CD4-positive, alpha-beta T cell treated with Interleukin-6 at 100 ng/mL for 8 hours (primary cell): ENCODE measurements around the gene DOCK9.

ENCODE experiments used
- DNase-seq: peaks from one replicate; pipeline ENCODE4 v3.0.0-alpha.2; 2020; ENCODE audit warnings: mixed read lengths, low spot score

DOCK9 gene

DNA sequence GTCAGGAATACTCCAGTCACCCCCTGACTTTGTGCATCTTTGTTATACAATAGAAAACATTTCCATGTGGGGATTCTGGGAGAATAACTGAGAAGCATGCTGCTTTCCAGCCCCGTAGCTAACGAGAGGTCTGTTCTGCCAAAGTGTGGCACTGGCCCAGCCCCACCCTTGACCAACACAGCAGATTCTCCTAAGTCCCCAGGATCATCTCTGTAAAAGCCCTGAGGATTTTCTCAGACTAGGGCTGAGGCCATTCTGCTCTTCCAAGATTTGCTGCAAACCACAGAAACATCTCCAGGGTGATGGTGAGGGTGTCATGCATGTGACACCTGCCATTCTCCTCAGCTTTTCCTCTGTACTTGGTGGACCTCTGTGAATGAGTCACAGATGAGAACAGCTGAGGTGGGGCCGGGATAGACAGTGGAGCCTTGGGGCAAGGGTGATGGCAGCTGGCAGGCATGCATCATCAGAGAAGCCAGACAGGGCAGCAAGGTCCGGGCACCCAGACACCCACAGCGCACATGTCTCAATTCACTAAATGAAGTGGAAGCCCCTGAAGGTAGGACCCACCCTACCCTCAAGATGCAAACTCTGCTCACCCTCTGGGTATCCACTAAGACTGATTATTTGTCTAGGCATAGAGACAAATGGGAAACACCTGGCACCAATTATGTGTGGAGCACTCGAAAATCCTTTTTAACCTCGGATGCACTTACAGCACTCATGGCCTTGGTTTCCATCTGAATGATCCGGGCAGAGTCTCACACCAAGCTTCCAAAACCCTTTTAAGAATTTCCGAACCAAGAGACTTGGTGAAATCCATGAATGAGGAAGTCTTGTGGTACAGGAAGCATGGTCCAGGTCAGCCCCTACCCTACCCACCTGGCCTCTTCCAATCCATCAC, 20.1 kb upstream of the DOCK9 start:
- no peak for DNase-seq

DNA sequence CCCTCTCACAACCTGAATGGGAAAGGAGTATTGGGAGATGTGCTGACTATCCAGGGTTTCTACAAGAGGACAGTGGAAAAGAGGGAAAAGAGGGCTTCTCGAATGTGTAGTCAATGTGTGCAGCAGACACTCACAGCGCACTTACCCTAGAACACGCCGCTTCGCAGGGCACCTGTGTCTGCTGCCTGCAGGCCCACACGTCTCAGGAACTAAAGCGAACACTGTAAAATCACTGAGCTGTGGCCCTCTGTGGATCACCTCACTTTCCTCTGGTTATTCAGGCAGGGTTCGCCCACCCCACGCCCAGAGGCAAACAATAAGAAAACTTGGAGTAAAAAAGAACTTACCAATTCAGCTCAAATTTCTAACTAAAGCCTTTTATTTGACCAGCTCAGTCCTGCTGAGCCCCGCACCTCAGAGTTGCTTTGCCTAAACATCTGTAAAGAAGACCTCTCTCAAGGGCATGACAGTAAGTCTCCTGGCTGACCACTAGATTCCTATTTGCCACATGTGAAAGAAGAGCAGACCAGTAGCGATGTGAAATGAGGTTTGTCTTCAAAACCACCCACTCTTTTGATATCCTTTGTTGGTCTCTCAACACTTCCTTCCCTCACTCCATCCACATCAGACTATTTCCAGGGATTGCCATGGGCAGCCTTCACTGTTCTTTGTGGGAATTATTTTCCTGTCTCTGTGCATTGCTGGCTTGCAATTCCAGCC, 19.3 kb upstream of the DOCK9 start:
- DNase-seq, result no peak

DNA sequence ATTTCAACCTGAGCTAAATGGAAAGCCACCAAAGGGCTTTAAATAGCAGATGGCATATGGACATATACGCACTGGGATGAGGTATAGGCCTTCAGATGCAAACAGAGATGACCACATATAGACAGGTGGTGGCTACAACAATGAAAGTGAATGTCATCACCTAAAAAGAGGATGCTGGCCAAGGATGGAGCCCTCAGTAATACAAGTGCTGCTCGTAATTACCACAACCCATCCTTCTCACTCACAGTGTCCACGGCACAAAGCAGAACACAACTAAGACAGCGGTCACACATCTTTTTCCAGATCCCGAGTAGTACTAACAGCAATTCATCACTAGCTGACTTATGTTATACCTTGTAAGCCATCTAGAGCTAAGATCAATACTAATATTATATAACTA, 18.2 kb upstream of the DOCK9 start:
- DNase-seq, result no peak

DNA sequence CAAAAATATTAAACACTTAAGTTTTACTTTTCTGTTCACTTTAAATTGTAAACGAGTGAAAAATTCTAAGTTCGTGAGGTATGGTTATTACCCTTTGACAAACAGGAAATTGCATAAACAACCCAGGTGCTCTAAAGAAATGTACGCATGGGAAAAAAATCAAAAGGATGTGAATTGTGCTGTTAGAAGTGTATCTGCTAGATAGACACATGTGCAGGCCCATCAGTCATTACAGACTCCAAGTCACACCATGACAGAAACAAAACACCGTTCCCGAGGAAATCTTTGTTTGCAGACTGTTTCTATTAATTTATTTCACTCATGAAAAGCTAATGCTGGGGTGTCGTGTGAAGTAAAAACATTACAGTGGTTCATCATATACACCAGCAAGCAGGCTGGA, 17.0 kb upstream of the DOCK9 start:
- DNase-seq, result peak; percentile 57

DNA sequence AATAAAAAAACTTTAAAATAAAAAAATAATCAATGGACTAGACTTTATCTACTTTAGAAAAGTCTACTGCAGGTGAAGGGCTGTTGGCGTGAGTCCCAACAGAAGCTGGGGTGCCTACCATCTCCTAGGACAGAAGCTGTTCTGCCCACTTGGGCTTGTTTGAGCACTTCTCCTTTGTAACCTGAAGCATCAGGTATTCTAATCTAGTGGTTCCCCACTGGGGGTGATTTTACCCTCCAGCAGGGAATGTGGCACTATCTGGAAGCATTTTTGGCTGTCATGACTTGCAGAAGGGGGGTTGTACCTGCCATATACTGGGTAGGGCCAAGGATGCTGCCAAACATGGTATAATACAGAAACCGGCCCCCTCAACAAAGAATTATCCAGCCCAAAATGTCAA, 16.2 kb upstream of the DOCK9 start:
- no peak for DNase-seq

DNA sequence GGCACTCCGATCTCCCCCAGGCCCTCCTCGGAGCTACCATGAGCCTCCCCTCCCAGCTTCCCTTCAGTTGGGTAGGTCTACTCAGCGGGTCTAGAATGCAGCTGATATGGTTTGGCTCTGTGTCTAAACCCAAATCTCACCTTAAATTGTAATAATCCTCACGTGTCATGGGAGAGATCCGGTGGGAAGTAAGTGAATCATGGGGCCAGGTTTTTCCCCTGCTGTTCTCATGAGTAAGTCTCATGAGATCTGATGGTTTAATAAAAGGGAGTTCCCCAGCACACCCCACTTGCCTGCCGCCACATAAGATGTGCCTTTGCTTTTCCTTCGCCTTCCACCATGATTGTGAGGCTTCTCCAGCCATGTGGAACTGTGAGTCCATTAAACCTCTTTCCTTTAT, 14.5 kb upstream of the DOCK9 start:
- DNase-seq, result no peak

DNA sequence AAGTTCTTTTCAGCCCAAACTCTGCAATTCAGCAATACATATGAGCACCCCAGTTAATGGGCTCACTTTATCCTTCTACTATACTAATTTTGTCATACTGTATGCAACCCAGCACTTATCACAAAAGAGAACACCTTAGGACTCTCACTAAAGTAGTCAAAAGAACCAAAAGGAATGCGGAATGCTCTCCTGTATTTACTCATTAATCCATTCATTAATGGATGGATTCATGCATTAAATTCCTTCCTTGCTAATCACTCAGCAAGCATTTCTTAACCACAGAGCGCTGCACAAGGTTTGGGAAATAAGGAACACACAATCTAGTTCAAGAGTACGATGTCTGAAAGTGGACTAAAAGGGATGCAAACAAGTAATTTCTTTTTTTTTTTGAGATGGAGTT, 12.8 kb upstream of the DOCK9 start:
- DNase-seq, result no peak

DNA sequence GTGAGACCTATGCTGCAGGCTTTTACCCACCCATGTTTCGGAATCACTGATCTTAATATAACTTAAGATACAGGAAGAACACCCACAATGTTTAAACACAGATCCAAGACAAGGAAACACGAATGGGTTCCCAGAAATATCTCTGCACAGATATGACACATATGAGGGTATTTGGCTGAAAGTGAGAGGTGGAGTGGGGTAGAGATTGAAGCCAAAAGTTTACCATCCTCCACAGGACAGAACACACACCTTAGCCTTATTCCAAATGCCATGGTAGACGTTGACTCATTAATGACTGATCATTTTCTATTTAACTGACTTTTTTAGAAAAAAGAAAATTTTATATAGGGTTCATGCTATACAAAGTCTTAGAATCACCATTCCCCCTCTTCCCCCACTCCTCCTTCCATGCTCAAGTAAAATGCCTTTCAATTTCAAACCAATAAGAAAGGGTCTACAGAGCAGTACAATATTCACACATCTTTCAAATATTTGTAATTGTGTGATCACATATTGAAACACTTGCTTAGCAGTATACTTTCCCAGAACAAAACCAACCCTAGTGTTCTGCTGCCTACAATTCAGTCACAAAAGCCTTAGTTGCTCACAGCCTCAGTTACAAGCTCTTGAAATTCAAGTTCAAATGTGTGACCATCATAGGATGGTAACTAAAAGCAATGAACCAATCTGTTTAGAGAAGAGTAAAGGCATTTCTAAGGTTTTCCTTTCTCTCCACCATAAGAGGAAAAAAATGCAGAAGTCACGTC, 11.8 kb upstream of the DOCK9 start:
- DNase-seq, result no peak

DNA sequence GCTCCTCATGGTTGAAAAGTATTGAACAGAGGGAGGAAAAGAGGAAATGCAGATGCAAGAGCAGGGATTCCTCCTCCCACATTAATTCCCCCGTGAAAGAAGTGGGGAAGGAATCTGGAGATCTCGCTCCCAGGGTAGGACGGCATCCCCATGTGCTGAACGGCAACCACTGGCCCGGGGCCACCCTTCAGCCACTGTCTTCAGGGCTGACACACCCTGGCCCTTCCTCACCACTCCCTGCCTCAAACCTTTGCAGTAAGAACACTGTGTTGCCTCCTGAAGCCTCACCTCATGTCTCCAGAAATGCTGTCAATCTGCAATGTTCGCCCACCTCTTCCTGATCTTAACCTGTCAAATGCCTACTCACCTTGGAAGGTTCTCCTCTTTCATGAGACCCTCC, 10.9 kb upstream of the DOCK9 start:
- DNase-seq, result no peak

DNA sequence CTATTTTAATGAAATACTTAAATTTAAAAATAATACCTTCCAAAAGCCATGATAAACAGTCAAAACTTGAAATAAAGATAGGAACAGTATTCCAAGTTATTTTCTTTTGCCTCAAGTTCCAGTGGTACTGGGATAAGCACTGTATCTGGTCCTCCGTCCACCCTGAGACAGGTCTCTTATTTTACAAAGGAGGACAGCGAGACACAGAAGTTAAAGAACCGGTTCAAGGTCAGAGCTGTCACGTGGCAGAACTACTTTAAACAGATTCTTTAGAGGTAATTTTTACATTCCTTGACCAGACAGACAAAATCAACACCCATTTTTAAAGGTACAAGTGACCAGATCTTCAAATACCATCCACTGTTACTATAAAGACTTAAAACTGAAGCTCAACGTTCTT, 10.4 kb upstream of the DOCK9 start:
- no peak for DNase-seq

DNA sequence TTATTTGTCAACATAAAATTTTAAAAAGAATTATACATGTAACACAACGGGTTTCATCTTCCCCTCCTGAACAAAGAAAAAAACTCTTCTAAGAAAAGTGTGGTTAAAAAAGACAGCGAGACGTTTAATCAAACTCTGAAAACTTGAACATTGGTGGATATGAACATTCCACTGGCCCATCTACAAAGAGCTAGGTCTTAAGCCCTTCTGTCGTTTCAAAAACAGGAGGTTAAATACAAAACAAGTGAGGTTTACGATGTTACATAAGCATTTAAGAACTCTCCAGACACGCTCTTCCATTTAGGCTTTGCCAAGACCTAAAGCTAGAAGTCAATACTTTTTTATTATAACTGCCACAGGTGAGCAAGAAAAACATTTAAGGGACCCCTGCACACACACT, 9.4 kb upstream of the DOCK9 start:
- DNase-seq, result no peak

DNA sequence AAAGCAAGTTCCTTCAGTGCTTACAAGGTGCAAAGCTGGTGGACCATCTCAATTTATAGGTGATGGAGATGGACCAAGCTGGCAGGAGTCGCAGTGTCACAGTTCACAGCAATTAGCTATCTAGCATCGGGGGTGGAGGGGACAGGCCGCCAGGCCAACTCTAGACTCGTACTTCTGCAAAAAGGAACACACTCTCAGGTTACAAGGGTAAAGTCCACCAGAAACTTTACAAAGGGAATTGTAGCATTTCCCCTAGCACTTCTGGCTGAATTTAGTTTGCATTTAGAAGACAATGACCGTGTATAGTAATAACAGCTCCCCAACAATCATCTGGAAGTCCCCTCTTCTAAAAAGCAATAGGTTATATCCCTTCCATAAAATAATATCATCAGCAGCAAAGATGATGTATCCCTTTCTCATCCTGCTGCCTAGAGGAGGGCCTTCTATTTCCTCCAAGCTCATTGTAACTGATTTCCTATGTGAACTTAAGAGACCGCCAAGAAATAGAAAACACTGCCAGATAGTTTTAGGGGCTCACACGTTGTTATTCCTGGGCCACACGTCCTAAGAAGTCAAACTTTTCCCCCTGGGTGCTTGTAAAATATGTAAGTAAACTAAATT, 8.5 kb upstream of the DOCK9 start:
- no peak for DNase-seq

DNA sequence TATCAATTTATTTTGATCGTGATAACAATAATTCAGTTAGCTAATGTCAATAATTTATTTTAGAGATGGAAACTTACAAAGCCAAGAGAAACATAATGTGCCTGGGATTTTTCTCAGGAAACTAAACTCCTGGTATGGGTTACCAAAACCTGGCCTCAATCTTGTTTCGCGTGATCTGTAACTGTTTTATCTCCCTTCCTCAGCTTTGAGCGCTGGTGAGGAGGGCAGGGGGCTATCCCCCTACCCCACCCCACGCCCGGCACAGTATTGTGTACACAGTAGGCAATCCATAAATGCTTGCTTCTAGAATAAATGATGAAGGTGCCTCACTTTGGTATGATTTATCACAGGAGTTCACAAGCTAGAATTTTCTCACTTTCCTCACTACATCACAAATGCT, 7.7 kb upstream of the DOCK9 start:
- DNase-seq, result no peak

DNA sequence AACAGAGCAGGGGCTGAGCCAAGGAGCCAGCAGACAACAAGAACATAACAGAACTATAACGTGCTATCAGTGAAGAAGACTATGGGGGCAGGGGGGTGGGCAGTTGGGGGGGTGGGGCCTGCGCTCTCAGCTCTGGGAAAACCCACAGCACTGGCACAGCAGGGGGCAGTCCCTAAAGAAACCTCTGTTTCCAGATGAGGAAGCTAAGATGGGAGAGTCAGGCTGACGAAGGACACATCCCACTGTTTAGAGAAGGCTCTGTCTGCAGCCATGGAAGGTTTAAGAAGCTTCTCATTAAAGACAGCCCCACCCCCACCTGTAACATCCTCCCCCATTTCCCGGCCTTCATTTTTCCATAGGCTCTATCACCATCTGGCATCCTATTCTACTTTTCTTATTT, 7.1 kb upstream of the DOCK9 start:
- no peak for DNase-seq

DNA sequence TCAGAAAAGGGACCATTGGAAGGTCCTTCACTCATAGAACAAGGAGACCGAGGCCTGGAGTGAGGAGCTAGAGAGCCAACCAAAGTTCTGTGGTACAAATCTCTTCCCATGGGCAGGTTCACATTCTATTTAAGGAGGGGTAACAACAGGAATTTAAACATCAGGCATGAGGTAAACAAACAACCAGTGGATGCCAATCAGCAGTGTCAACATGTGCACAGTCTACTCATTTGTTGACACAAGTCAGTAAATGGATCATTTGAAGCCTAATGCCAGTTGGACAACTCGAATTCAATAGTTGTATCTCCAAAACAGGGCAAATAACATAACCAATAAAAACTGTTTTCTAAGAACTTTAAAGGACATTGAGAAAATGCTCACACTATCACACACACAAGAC, 6.3 kb upstream of the DOCK9 start:
- no peak for DNase-seq

DNA sequence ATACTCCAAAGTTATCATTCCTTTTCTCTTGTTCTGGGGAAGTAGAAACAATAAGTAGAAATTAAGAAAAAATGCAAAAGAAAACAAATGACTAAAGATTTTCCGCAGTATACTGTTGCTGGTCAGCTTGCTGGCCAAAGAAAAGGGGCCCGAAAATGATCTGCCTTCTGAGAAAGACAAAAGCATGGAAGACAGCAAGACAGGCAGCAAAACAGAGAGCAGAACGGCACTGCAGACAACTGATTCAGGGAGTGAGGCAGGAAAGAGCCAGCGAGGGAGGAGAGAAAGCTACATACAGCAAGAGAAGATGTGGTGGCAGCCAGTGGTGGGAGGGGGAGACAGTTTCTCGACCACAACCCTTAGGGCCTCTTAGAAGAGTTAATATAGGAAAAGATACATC, 5.3 kb upstream of the DOCK9 start:
- DNase-seq, result no peak

DNA sequence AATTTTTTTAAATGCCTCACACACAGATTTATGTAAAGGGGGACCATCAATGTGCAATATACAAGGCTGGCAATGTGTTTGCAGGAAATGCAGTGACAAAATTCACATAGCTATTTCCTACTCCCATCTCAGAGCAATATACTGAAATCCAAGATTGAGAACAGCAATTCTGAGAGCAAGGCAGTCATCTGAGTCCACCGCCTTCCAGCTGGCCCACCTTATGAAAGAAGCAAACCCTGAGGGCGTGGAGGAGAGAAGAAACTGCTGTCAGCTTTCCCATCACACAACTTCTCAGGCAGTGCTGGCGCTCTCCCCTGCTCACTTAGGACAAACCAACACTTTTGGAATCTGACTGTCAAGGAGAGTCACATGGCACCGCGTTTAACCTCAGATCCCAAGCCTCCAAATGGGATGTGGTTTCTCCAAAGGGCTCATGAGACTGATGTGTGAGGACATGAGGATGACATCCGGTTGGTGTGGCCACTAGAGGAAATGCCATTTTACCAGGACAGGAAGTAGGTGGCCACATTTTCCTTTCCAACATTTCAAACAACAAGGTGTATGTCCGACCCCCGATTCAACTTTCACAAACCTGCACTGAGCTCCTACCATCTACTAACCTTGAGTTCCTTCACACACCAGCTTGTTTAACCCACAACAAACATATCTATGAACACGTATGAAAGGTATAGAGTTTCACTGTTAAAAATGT, 3.7 kb upstream of the DOCK9 start:
- DNase-seq, result no peak

DNA sequence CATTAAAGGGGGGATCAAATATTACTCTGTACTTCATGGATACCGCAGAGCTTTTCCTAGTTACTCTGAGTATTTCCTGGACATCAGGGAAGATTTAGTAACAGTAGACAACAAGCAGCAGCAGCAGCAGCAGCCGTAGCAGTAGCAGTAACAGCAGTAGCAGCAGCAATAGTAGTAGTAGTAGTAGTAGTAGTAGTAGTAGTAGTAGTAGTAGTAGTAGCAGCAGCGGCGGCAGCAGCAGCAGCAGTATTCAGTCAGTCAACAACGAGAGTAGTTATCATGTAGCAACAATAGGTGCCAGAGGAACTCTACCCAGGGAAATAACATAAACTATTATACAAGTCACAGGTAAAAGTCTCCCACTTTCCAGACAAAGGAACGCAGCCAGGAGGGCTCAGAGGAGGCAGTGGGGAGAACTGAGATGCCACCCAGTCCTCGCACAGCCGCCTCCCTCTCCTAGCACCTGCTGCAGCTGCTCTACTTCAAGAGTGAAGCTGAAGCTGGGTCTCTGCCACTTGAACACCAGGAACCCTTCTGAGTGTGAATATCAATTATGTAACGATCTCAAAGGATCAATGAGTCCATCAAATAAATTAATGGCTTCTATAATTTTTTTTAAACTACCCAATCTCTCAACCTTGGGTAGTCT, 1.3 kb upstream of the DOCK9 start:
- no peak for DNase-seq

DNA sequence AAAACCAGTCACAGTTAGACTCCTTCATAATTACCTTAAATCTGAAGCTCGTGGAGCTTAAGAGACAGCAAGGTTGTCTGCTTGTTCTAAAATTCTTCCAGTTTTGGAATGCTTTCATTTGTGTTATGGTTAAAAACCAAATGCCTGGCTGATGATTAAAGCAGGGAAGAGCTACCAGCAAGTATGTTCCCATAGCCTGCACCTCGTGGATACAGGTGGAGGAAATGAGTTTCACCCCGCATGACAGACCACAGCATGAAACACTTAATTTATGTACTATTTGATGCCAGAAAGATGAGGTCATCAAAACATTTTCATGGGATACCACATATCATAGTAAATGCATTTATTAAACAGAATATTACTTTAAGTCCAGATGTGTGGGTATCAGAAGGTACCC, 416 bp upstream of the DOCK9 start:
- no peak for DNase-seq

DNA sequence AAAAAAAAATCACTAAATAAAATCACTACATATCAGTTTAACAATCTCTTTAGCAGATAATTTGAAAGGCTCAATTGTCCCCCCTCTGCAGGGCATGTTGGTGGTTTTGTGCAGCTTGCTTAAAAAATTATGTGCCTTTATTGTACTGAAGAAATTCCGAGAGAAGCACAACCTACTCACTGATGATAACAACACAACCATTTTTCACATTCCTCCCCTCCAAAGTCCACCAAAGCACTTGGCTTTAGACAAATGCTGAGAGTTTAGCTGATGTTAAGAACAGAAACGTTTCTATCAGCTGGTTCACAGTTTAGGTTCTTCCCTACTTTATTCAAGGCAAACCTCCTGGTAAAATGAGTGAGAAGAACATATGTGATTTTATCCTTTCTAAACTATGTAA, 923 bp downstream of the DOCK9 start:
- DNase-seq, result no peak

DNA sequence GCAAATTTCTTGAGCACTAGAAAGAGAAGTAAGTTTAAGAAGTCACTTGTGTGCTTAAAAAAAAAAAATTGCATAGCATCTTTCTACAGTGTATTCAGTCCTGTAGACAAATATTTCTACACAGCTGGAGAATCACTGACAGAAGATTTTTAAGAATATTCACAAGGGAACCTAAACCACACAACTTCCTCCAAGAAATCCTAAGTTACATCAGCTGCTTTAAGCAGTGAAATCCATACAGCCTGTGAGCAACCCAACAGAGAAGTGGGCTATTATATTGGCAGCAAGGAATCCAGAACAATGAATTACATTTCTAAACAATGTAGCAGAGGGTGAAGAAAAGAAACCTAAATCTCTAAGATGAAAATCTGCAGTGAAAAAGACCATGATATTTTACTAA, 1.5 kb downstream of the DOCK9 start:
- DNase-seq, result no peak
